ENCODE results near the gene S100A1.

DNA sequence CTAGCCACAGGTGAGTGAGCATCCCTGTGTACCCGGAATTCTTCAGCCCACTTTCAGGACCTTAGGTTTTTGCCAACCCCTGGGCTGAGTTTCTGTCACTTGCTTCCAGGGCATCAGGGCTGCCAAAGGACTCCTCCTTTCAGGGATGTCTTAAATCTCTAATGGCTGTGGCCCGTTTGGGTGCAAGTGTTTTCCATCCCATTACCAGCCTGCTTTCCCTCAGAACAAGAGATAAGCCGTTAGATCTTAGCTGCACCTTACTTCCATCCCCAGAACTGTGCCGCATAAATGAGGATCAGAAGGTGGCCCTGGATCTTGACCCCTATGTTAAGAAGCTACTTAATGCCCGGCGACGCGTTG, 30.9 kb downstream of the S100A1 start:
- no peak for TF ChIP-seq EP300 (IDR thresholded peaks at IDR 0.05)
- no peak for TF ChIP-seq POLR2A (IDR thresholded peaks at IDR 0.05)
- TF ChIP-seq, protein P1, sequence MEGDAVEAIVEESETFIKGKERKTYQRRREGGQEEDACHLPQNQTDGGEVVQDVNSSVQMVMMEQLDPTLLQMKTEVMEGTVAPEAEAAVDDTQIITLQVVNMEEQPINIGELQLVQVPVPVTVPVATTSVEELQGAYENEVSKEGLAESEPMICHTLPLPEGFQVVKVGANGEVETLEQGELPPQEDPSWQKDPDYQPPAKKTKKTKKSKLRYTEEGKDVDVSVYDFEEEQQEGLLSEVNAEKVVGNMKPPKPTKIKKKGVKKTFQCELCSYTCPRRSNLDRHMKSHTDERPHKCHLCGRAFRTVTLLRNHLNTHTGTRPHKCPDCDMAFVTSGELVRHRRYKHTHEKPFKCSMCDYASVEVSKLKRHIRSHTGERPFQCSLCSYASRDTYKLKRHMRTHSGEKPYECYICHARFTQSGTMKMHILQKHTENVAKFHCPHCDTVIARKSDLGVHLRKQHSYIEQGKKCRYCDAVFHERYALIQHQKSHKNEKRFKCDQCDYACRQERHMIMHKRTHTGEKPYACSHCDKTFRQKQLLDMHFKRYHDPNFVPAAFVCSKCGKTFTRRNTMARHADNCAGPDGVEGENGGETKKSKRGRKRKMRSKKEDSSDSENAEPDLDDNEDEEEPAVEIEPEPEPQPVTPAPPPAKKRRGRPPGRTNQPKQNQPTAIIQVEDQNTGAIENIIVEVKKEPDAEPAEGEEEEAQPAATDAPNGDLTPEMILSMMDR (IDR thresholded peaks at IDR 0.05): no peak
